Stimulated activated CD8-positive, alpha-beta memory T cell treated with anti-CD3 and anti-CD28 coated beads, Interleukin-12 subunit alpha, Interleukin-12 subunit beta, amount 100 ng/mL, for 4 hours (primary cell): ENCODE data around the gene PIAS4.

Source experiments
- DNase-seq: peaks from one replicate; pipeline ENCODE4 v3.0.0-alpha.2; 2020; ENCODE audit warnings: low read depth

PIAS4 gene

GRCh38 chr19:3977242-3978143 is 30.0 kb upstream of the PIAS4 start:
- no peak for DNase-seq

GRCh38 chr19:3978145-3978544 is 29.4 kb upstream of the PIAS4 start:
- DNase-seq, result no peak

GRCh38 chr19:3979289-3979673 is 28.3 kb upstream of the PIAS4 start:
- no peak for DNase-seq

GRCh38 chr19:3979674-3980352 is 27.7 kb upstream of the PIAS4 start:
- no peak for DNase-seq

GRCh38 chr19:3980353-3981251 is 26.9 kb upstream of the PIAS4 start:
- no peak for DNase-seq

GRCh38 chr19:3981373-3981735 is 26.2 kb upstream of the PIAS4 start:
- no peak for DNase-seq

- no peak for DNase-seq
Measured at GRCh38 chr19:3981736-3982681, 25.5 kb upstream of the PIAS4 start.

- DNase-seq, result no peak
Measured at GRCh38 chr19:3982701-3983541, 24.6 kb upstream of the PIAS4 start.

GRCh38 chr19:3983542-3983914 is 24.0 kb upstream of the PIAS4 start:
- no peak for DNase-seq

- DNase-seq, result no peak
Measured at GRCh38 chr19:3983936-3984583, 23.5 kb upstream of the PIAS4 start.

GRCh38 chr19:3984584-3984907 is 23.0 kb upstream of the PIAS4 start:
- DNase-seq, result no peak

- peak; percentile 80 for DNase-seq
Measured at GRCh38 chr19:3984908-3985642, 22.5 kb upstream of the PIAS4 start, which contains the start of gene EEF2. EEF2 (minus strand) TSS chr19:3985463; CDS start chr19:3985380, 83 bp downstream.

- DNase-seq, result no peak
Measured at GRCh38 chr19:3985643-3986259, 21.8 kb upstream of the PIAS4 start.

GRCh38 chr19:3986260-3987041 is 21.1 kb upstream of the PIAS4 start:
- no peak for DNase-seq

GRCh38 chr19:3987619-3988371 is 19.7 kb upstream of the PIAS4 start:
- DNase-seq, result peak; percentile 77

- DNase-seq, result no peak
Measured at GRCh38 chr19:3990815-3991117, 16.8 kb upstream of the PIAS4 start.

- no peak for DNase-seq
Measured at GRCh38 chr19:3995607-3996006, 11.9 kb upstream of the PIAS4 start.
